ENCODE results near the gene WNK4.
"Not testable (repeated sequence)": the region's sequence is repeated elsewhere in the genome, so short reads cannot be mapped to it uniquely, and the experiment has no call there.

Gene WNK4

GRCh38 chr17:42769964-42770363 lies 10.4 kb upstream of the WNK4 start:
- not testable (repeated sequence) for H3K4me3 ChIP-seq (ENCODE audit: low read depth, low read length)

- H3K4me3 ChIP-seq (ENCODE audit: low read depth, low read length) = peak overlapping the region; percentile 98
Measured at GRCh38 chr17:42772945-42773289, 7.5 kb upstream of the WNK4 start.

- peak within 1 kb of the TSS; percentile 98 for H3K4me3 ChIP-seq (ENCODE audit: low read depth, low read length)
Measured at GRCh38 chr17:42773290-42774035, 6.9 kb upstream of the WNK4 start, which contains the start of gene VPS25. TSS of gene VPS25 (plus strand) at chr17:42773449. CDS start at chr17:42773476, 27 bp downstream.

GRCh38 chr17:42774066-42774745 lies 6.2 kb upstream of the WNK4 start:
- H3K4me3 ChIP-seq (ENCODE audit: low read depth, low read length) = peak overlapping the region; percentile 98

GRCh38 chr17:42775534-42776098 lies 4.8 kb upstream of the WNK4 start:
- no peak overlapping the region for H3K4me3 ChIP-seq (ENCODE audit: low read depth, low read length)

- no peak overlapping the region for H3K4me3 ChIP-seq (ENCODE audit: low read depth, low read length)
Measured at GRCh38 chr17:42778570-42778969, 1.8 kb upstream of the WNK4 start.

- no peak overlapping the region for H3K4me3 ChIP-seq (ENCODE audit: low read depth, low read length)
Measured at GRCh38 chr17:42779304-42779935, 990 bp upstream of the WNK4 start.

GRCh38 chr17:42780851-42781638 lies 635 bp downstream of the WNK4 start:
- H3K4me3 ChIP-seq (ENCODE audit: low read depth, low read length) = peak overlapping the region; percentile 43

- H3K4me3 ChIP-seq (ENCODE audit: low read depth, low read length) = no peak overlapping the region
Measured at GRCh38 chr17:42781639-42782165, 1.3 kb downstream of the WNK4 start.

GRCh38 chr17:42782166-42783061 lies 2.0 kb downstream of the WNK4 start:
- no peak overlapping the region for H3K4me3 ChIP-seq (ENCODE audit: low read depth, low read length)

GRCh38 chr17:42783062-42783790 lies 2.8 kb downstream of the WNK4 start:
- no peak overlapping the region for H3K4me3 ChIP-seq (ENCODE audit: low read depth, low read length)

- no peak overlapping the region for H3K4me3 ChIP-seq (ENCODE audit: low read depth, low read length)
Measured at GRCh38 chr17:42783791-42784138, 3.4 kb downstream of the WNK4 start.

GRCh38 chr17:42784409-42784808 lies 4.0 kb downstream of the WNK4 start:
- no peak overlapping the region for H3K4me3 ChIP-seq (ENCODE audit: low read depth, low read length)

- no peak overlapping the region for H3K4me3 ChIP-seq (ENCODE audit: low read depth, low read length)
Measured at GRCh38 chr17:42784811-42785592, 4.6 kb downstream of the WNK4 start.

GRCh38 chr17:42787266-42787665 lies 6.9 kb downstream of the WNK4 start:
- no peak overlapping the region for H3K4me3 ChIP-seq (ENCODE audit: low read depth, low read length)

GRCh38 chr17:42791948-42792347 lies 11.5 kb downstream of the WNK4 start:
- H3K4me3 ChIP-seq (ENCODE audit: low read depth, low read length) = no peak overlapping the region

GRCh38 chr17:42792545-42792944 lies 12.1 kb downstream of the WNK4 start:
- no peak overlapping the region for H3K4me3 ChIP-seq (ENCODE audit: low read depth, low read length)

GRCh38 chr17:42795061-42795460 lies 14.7 kb downstream of the WNK4 start:
- no peak overlapping the region for H3K4me3 ChIP-seq (ENCODE audit: low read depth, low read length)

Data from iPS-11a (cell line).